ENCODE results near the gene CDK3.

DNA sequence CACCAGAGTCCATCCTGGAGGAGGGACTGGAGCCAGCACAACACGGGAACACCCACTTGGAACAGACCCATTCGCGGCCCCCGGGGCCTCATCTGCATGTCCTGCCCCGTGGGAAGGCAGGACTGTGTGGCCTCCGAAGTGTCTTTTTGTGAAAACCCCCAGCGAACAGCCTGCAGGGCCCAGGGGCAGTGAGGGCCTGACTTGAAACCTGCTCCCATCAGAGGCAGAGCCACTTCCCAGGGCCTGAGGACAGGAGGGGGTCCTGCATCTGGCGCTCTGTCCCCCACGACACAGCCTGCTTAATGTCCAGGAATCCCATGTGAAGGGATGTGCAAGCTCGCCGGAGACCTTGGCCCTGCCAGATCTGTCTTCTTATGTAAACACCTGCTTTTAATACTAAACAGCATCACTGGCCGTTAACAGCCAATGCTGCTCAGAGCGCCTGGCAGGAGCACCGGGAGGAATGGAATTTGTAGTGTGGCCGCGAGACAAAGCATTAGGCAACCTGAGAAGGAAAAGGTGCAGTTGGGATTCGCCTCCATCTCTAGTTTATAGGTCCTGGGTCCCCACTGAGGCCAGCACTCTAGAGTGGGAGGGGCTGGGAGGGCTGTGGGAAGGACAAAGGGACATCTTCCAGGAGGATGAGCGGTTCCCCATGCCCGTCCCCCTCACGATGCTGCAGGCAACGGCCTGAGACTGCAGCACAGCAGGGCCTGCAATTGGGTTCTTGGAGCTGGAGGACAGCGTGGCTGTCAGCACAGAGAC is 36.0 kb downstream of the CDK3 start:
- TF ChIP-seq POLR2A (IDR thresholded peaks at IDR 0.05; ENCODE audit: low read length) (no peak), GATA1 (IDR thresholded peaks at IDR 0.05; ENCODE audit: low read depth, low read length) (no peak)

All from erythroblast (primary cell).